NOMO-1 (cell line): ENCODE results near the gene SMYD1.

ENCODE experiments used
- DNase-seq, 2 experiments: peaks; one replicate each; lab custom pipeline; 2025; ENCODE audit not compliant: unreplicated experiment in 2 of 2; lab: John Stamatoyannopoulos, UW

SMYD1 gene

GRCh38 chr2:88117973-88118372, 50.3 kb downstream of the SMYD1 start:
- no peak for DNase-seq

GRCh38 chr2:88121678-88122077, 54.1 kb downstream of the SMYD1 start:
- DNase-seq, result no peak

GRCh38 chr2:88122141-88122884, 54.7 kb downstream of the SMYD1 start:
- no peak for DNase-seq

- no peak for DNase-seq
Observed at GRCh38 chr2:88123164-88123974, 55.7 kb downstream of the SMYD1 start.

- no peak for DNase-seq
Observed at GRCh38 chr2:88123975-88124917, 56.6 kb downstream of the SMYD1 start.

GRCh38 chr2:88125344-88125923, 57.8 kb downstream of the SMYD1 start:
- DNase-seq, result no peak

GRCh38 chr2:88125924-88126771, 58.5 kb downstream of the SMYD1 start:
- DNase-seq, result no peak

- DNase-seq, result no peak
Observed at GRCh38 chr2:88126772-88127637, 59.4 kb downstream of the SMYD1 start.

GRCh38 chr2:88127638-88127887, 59.9 kb downstream of the SMYD1 start:
- DNase-seq, result no peak

- no peak for DNase-seq
Observed at GRCh38 chr2:88127888-88128653, 60.4 kb downstream of the SMYD1 start, which contains the start of gene FABP1. Gene FABP1, minus strand, starts transcription at chr2:88128062. Its CDS starts 45 bp downstream, at chr2:88128017.

- DNase-seq, result no peak
Observed at GRCh38 chr2:88128654-88129312, 61.2 kb downstream of the SMYD1 start.

- no peak for DNase-seq
Observed at GRCh38 chr2:88129313-88129959, 61.8 kb downstream of the SMYD1 start.

GRCh38 chr2:88131201-88131998, 63.8 kb downstream of the SMYD1 start:
- DNase-seq, result no peak

GRCh38 chr2:88131999-88132368, 64.4 kb downstream of the SMYD1 start:
- DNase-seq, result no peak

- DNase-seq, result no peak
Observed at GRCh38 chr2:88133875-88134274, 66.2 kb downstream of the SMYD1 start.

GRCh38 chr2:88136817-88137216, 69.2 kb downstream of the SMYD1 start:
- DNase-seq, result no peak
